HepG2 (cell line): ENCODE measurements around the gene CAPZB. TPM values are rescaled to one million over a fixed set of nuclear protein-coding genes. Genes with fewer than 3 reads are reported as not detected.

Experiments
- ATAC-seq: fragments of 200-7000 bp; cut with Tn5 transposase; 3 replicates; pipeline ENCODE4 v1.9.1; 2020; ENCODE audit warnings: mild to moderate bottlenecking, moderate library complexity
- BruUV-seq: library from RNA; stranded (reverse); fragments of 400-500 nt; replicated peaks from 2 replicates; lab custom pipeline; 2021; lab: Mats Ljungman, UMichigan
- CTCF ChIA-PET: fragments of 300-600 bp; formaldehyde crosslinking; extraction: SDS; loops from one replicate; lab custom pipeline; 2021; ENCODE audit warnings: low total read pairs, inconsistent platforms, low intra/inter-chr PET ratio; lab: Yijun Ruan, JAX
- POLR2A ChIA-PET: fragments of 350-600 bp; sonication (Branson Sonifier 250); formaldehyde crosslinking; loops from one replicate; lab custom pipeline; 2020; ENCODE audit warnings: antibody characterized with exemption, inconsistent platforms; lab: Yijun Ruan, JAX
- DNase-seq: peaks from one replicate; pipeline ENCODE4 v3.0.0-alpha.2; 2015; ENCODE audit warnings: low spot score
- FAIRE-seq: peaks from 3 replicates; lab custom pipeline; 2011; peaks lifted over from hg19 to GRCh38; lab: Jason Lieb, UNC
- H2AFZ ChIP-seq: one replicate; pipeline ENCODE4 v1.6.1; 2011; ENCODE audit warnings: low read length, inconsistent platforms
- H3K27ac ChIP-seq: fragments of 300-600 bp; 3 replicates; pipeline ENCODE4 v1.8.0; 2011; ENCODE audit warnings: mixed run types, mild to moderate bottlenecking, mixed read lengths, low read length, inconsistent platforms; ENCODE audit not compliant: insufficient read depth; ENCODE audit errors: extremely low read length
- H3K27me3 ChIP-seq, 2 experiments: fragments of 200-600 bp in 1 of 2; 2 replicates in 1 of 2; 3 replicates in 1 of 2; pipeline versions ENCODE4 v1.6.0 to v1.8.0; 2011; ENCODE audit warnings: low read length in 2 of 2, mild to moderate bottlenecking in 2 of 2, moderate library complexity in 2 of 2, inconsistent platforms in 1 of 2; ENCODE audit not compliant: insufficient read depth in 2 of 2, control insufficient read depth in 1 of 2
- H3K36me3 ChIP-seq, 2 experiments: fragments of 200-600 bp in 1 of 2; replicated peaks in 1 of 2; 2 replicates in 1 of 2; 3 replicates in 1 of 2; pipeline versions ENCODE4 v1.5.1 to v1.8.0; 2011; ENCODE audit warnings: low read length in 2 of 2, inconsistent platforms in 1 of 2; ENCODE audit not compliant: insufficient read depth in 2 of 2, control insufficient read depth in 1 of 2
- H3K4me1 ChIP-seq: 2 replicates; pipeline ENCODE4 v1.5.1; 2012; ENCODE audit warnings: low read length, inconsistent platforms; ENCODE audit not compliant: insufficient read depth
- H3K4me2 ChIP-seq: 2 replicates; pipeline ENCODE4 v1.6.0; 2011; ENCODE audit warnings: low read depth, low read length, inconsistent platforms
- H3K4me3 ChIP-seq, 3 experiments: fragments of 200-600 bp in 1 of 3; sonication (generic), shearing (Covaris generic) in 1 of 3; replicated peaks in 1 of 3; 2 replicates each; pipeline ENCODE4 v1.5.1; 2011 to 2016; ENCODE audit warnings: low read length in 3 of 3, inconsistent platforms in 2 of 3, low read depth in 2 of 3, mild to moderate bottlenecking in 2 of 3, control low read depth in 1 of 3, mixed read lengths in 1 of 3; ENCODE audit not compliant: insufficient read depth in 1 of 3
- H3K79me2 ChIP-seq: one replicate; pipeline ENCODE4 v1.6.1; 2011; ENCODE audit warnings: low read length, inconsistent platforms; ENCODE audit not compliant: insufficient read depth
- H3K9ac ChIP-seq: 2 replicates; pipeline ENCODE4 v1.6.0; 2011; ENCODE audit warnings: mild to moderate bottlenecking, low read depth, low read length, inconsistent platforms; ENCODE audit not compliant: insufficient read depth
- H3K9me3 ChIP-seq: 2 replicates; pipeline ENCODE4 v1.5.1; 2012; ENCODE audit warnings: mild to moderate bottlenecking, low read length
- H4K20me1 ChIP-seq: 2 replicates; pipeline ENCODE4 v1.6.0; 2011; ENCODE audit warnings: inconsistent platforms, mild to moderate bottlenecking, low read length, moderate library complexity; ENCODE audit not compliant: insufficient read depth
- ERF ChIP-seq: IDR thresholded peaks from 2 replicates; pipeline ENCODE4 v1.6.1; 2018; ENCODE audit warnings: missing biosample characterization, missing genetic modification reagents
- SOX6 ChIP-seq, 2 experiments: fragments of 450-650 bp in 1 of 2; sonication (generic) in 1 of 2; formaldehyde crosslinking in 1 of 2; IDR thresholded peaks; 2 replicates each; pipeline versions ENCODE4 v1.4.0 to v1.6.1; 2017 to 2020; ENCODE audit warnings: antibody characterized with exemption in 1 of 2, mild to moderate bottlenecking in 1 of 2, missing genetic modification reagents in 1 of 2
- ZNF264 ChIP-seq: sonication (generic); formaldehyde crosslinking; IDR thresholded peaks from 2 replicates; pipeline ENCODE4 v1.4.0; 2020; ENCODE audit warnings: missing genetic modification reagents
- WGBS: methylation state at CpG from one replicate; pipeline ENCODE4 v1.1.6; 2017; ENCODE audit warnings: low lambda C conversion rate; 5-methylcytosine and 5-hydroxymethylcytosine counted together
- in situ Hi-C: cut with HindIII; loops from 2 replicates; pipeline ENCODE4 v1.10.0; 2017; ENCODE audit warnings: low pct_unique_long_range_greater_than_20kb; ENCODE audit not compliant: extremely low pct_ligation_motif_present
- intact Hi-C: fragments of 100-400 bp; cut with micrococcal nuclease; formaldehyde crosslinking; loops from one replicate; pipeline ENCODE4 v1.10.0; 2022; ENCODE audit not compliant: unreplicated experiment
- polyA plus RNA-seq, 8 experiments: library from polyadenylated mRNA; depleted of rRNA in 3 of 8; stranded (reverse) in 7 of 8; unstranded in 1 of 8; fragments of >200 nt; fragmentation: Illumina TruSeq in 4 of 8; extraction: Trizol in 4 of 8; gene quantifications; 2 replicates each; pipeline versions ENCODE4 v1.2.1 to v1.2.3, GENCODE V29; 2011 to 2016; ENCODE audit warnings: low read depth in 4 of 8, missing spikeins in 1 of 8, mixed read lengths in 1 of 8; ENCODE audit not compliant: insufficient read depth in 1 of 8
- total RNA-seq, 5 experiments: library from RNA; depleted of rRNA; stranded (reverse); fragments of >200 nt; fragmentation: Illumina TruSeq; extraction: Trizol; gene quantifications; 2 replicates each; pipeline ENCODE4 v1.2.3, GENCODE V29; 2016; ENCODE audit warnings: low read depth in 1 of 5
- TF ChIP-seq, protein P1 (sequence below): sonication (generic); formaldehyde crosslinking; IDR thresholded peaks from 2 replicates; pipeline ENCODE4 v1.4.0; 2020; ENCODE audit warnings: missing genetic modification reagents
- TF ChIP-seq, protein P2 (sequence below): sonication (generic); formaldehyde crosslinking; conservative IDR thresholded peaks from 2 replicates; pipeline ENCODE4 v1.5.0; 2020; ENCODE audit warnings: missing genetic modification reagents
- TF ChIP-seq, protein P3 (sequence below): sonication (generic); formaldehyde crosslinking; IDR thresholded peaks from 2 replicates; pipeline ENCODE4 v1.4.0; 2020; ENCODE audit warnings: missing genetic modification reagents, borderline replicate concordance

CAPZB gene
- total and polyA plus RNA-seq, 2 of the 13 experiments (the other 11 are each of a cell fraction or from before 2014, with no cell fraction given) = 58.9 to 76.9 TPM

DNA sequence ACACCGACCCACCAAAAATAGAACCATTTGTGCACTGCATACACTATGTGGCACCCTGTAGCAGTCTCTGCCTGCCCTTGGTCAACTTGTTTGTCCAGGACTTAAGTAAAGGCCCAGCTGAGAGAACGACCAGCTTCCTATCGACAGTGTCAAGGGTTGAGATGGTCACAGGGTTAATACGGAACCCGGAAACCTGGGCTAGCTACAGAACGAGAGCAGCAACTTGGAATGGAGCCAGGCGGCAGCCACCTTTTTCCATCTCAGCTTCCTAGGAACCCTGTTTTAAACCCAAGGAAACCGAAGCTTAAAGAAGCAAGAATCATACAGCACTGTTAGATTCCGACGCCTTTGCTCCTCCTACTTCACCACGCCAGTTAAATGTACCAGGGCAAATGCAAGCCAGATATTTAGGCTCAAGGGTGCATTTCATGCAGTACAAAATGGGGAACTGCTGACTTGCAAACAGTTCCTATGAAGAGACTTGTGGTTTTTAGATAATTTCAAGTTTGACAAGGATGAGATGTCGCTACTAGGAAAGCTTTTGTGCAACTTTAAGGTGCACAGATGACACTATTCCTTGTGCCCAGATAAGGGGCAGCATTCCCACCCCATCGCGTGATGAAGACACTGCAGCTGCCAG, 137.7 kb downstream of the CAPZB start (continued):
- TF ChIP-seq, protein P1, sequence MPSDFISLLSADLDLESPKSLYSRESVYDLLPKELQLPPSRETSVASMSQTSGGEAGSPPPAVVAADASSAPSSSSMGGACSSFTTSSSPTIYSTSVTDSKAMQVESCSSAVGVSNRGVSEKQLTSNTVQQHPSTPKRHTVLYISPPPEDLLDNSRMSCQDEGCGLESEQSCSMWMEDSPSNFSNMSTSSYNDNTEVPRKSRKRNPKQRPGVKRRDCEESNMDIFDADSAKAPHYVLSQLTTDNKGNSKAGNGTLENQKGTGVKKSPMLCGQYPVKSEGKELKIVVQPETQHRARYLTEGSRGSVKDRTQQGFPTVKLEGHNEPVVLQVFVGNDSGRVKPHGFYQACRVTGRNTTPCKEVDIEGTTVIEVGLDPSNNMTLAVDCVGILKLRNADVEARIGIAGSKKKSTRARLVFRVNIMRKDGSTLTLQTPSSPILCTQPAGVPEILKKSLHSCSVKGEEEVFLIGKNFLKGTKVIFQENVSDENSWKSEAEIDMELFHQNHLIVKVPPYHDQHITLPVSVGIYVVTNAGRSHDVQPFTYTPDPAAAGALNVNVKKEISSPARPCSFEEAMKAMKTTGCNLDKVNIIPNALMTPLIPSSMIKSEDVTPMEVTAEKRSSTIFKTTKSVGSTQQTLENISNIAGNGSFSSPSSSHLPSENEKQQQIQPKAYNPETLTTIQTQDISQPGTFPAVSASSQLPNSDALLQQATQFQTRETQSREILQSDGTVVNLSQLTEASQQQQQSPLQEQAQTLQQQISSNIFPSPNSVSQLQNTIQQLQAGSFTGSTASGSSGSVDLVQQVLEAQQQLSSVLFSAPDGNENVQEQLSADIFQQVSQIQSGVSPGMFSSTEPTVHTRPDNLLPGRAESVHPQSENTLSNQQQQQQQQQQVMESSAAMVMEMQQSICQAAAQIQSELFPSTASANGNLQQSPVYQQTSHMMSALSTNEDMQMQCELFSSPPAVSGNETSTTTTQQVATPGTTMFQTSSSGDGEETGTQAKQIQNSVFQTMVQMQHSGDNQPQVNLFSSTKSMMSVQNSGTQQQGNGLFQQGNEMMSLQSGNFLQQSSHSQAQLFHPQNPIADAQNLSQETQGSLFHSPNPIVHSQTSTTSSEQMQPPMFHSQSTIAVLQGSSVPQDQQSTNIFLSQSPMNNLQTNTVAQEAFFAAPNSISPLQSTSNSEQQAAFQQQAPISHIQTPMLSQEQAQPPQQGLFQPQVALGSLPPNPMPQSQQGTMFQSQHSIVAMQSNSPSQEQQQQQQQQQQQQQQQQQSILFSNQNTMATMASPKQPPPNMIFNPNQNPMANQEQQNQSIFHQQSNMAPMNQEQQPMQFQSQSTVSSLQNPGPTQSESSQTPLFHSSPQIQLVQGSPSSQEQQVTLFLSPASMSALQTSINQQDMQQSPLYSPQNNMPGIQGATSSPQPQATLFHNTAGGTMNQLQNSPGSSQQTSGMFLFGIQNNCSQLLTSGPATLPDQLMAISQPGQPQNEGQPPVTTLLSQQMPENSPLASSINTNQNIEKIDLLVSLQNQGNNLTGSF (CRISPR knock-in tag) = no peak
- TF ChIP-seq ERF (CRISPR knock-in tag) = no peak
- TF ChIP-seq, protein P2, sequence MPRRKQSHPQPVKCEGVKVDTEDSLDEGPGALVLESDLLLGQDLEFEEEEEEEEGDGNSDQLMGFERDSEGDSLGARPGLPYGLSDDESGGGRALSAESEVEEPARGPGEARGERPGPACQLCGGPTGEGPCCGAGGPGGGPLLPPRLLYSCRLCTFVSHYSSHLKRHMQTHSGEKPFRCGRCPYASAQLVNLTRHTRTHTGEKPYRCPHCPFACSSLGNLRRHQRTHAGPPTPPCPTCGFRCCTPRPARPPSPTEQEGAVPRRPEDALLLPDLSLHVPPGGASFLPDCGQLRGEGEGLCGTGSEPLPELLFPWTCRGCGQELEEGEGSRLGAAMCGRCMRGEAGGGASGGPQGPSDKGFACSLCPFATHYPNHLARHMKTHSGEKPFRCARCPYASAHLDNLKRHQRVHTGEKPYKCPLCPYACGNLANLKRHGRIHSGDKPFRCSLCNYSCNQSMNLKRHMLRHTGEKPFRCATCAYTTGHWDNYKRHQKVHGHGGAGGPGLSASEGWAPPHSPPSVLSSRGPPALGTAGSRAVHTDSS (CRISPR knock-in tag) = no peak

DNA sequence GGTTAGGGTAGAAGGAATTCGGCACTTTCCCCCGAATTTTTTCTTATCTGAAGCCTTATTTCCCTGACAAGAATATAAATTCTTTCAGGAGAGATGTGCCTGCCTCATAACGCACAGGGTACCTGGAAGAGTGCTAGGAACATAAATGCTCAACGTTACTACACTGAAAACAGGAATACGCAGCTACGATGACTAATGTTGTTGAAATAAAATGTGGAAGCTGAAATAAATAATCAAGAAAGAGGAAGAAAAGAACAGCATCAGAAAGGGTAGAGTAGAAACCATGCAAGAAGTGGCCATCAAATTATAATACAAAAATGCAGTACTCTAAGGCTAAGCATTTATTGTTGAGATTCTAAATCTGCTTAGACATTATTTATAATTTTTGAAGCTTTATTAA, 139.3 kb downstream of the CAPZB start:
- 87% methylated on average over 6 of the region's 6 CpGs for WGBS

More for the DNA sequence above, 139.3 kb downstream of the CAPZB start:
- no peaks in the 10 kb centered on the region for H4K20me1 ChIP-seq
- no peaks in the 10 kb centered on the region for H3K79me2 ChIP-seq
- H3K27ac ChIP-seq = no peak overlapping the region
- no peaks in the 10 kb centered on the region for H3K4me1 ChIP-seq
- in situ Hi-C loops = no loop called here
- no peaks in the 10 kb centered on the region for H3K9me3 ChIP-seq
- ATAC-seq (no peak), DNase-seq (no peak), FAIRE-seq (no peak)
- BruUV-seq = no TSS peak
- ChIA-PET POLR2A (no interaction called here), CTCF (no interaction called here)
- H3K4me2 ChIP-seq = no peak overlapping the region
- intact Hi-C loops = no loop called here
- H2AFZ ChIP-seq = no peak overlapping the region
- no peak overlapping the region for H3K9ac ChIP-seq
- H3K36me3 ChIP-seq = peaks cover 32 to 41% of the 10 kb centered on the region in 2 experiments; a peak in 4 of 5 replicates
- H3K4me3 ChIP-seq = no peak overlapping the region
- H3K27me3 ChIP-seq = no peaks in the 10 kb centered on the region
- TF ChIP-seq ZNF264 (CRISPR knock-in tag) = no peak
- TF ChIP-seq, protein P3, sequence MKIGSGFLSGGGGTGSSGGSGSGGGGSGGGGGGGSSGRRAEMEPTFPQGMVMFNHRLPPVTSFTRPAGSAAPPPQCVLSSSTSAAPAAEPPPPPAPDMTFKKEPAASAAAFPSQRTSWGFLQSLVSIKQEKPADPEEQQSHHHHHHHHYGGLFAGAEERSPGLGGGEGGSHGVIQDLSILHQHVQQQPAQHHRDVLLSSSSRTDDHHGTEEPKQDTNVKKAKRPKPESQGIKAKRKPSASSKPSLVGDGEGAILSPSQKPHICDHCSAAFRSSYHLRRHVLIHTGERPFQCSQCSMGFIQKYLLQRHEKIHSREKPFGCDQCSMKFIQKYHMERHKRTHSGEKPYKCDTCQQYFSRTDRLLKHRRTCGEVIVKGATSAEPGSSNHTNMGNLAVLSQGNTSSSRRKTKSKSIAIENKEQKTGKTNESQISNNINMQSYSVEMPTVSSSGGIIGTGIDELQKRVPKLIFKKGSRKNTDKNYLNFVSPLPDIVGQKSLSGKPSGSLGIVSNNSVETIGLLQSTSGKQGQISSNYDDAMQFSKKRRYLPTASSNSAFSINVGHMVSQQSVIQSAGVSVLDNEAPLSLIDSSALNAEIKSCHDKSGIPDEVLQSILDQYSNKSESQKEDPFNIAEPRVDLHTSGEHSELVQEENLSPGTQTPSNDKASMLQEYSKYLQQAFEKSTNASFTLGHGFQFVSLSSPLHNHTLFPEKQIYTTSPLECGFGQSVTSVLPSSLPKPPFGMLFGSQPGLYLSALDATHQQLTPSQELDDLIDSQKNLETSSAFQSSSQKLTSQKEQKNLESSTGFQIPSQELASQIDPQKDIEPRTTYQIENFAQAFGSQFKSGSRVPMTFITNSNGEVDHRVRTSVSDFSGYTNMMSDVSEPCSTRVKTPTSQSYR (CRISPR knock-in tag) = no peak
- no peak for TF ChIP-seq SOX6 (IDR thresholded peaks at IDR 0.05)
- TF ChIP-seq SOX6 (CRISPR knock-in tag; IDR thresholded peaks at IDR 0.05) = no peak
